HG03460 (cell line): ENCODE measurements around the gene CD247.
"Not testable (repeated sequence)": the region's sequence is repeated elsewhere in the genome, so short reads cannot be mapped to it uniquely, and the experiment has no call there.

Experiments
- ATAC-seq: cut with Tn5 transposase; IDR thresholded peaks from one replicate; pipeline ENCODE4 v1.9.1; 2021; ENCODE audit not compliant: unreplicated experiment

The CD247 gene

GRCh38 chr1:167518331-167518700 lies at the start of gene CD247:
Gene CD247, minus strand, starts transcription at chr1:167518529. Its CDS starts 64 bp downstream, at chr1:167518465.
- no peak for ATAC-seq

- no peak for ATAC-seq
Observed at GRCh38 chr1:167567663-167568062, 49.3 kb upstream of the CD247 start.

DNA sequence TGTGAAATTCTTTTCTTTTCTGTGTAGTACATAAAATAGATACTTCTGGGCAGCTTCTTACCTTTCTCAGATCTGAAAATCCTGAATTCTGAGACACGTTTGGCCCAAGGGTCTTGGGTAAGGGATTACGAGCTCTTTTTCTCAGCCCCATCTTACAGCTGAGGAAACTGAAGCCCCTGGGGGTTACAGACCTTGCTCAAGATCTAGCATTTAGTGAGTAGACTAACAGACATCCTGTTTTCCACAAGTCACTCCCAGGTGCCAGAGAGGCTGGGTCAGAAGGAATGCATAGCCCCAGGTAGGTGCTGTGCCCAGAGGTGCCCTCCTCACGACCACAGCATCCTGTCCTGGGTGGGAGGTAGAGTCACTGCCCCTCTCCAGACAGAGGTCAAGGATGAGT lies 48.4 kb upstream of the CD247 start:
- no peak for ATAC-seq

DNA sequence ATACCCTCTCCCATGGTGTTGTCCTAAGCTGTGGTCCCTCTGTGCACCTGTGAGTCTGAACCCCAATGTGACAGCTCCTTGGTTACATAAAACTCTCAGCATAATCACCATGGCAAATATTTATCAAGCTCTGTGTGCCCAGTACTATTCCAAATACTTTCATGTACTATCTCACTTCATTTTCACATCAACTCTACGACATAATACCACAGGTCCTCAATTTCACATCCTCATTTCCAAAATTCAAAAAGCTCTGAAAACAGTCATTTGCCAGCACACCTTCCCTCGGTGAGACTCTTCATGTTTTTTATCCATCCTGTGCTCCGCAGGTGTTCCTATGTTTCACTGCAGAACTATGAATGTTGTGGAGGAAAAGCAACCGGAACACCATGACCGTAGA lies 47.6 kb upstream of the CD247 start:
- no peak for ATAC-seq

DNA sequence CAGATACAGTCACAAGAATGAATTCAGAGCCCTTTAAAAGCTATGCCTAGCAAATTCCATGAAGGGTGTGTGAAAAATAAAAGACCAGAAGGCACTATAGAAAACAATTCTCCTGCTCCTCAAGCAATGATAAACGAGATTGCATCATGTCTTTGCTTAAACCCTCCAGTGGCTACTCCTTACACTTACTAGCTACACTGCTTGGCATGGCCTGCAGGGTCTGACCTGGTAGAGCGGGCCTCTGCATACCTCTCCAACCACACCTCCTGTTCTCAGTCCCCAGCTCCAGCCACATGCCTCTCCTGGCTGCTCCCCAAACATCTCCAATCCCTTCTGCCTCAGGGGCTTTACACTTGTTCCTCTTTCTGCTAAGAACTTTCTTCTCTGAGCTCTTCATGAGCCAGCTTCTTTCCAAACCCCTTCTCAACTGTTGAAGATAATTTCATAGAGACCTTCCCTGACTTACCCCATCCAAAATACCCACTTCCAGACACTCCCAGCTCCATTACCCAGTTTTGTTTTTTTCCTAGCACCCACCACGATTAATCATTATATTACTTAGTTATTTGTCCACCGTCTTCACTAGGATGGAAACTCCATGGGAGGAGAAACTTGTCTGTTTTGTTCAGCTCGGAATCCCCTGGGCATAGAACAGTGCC lies 46.4 kb upstream of the CD247 start:
- no peak for ATAC-seq

GRCh38 chr1:167563579-167564246 lies 45.4 kb upstream of the CD247 start:
- ATAC-seq: no peak

DNA sequence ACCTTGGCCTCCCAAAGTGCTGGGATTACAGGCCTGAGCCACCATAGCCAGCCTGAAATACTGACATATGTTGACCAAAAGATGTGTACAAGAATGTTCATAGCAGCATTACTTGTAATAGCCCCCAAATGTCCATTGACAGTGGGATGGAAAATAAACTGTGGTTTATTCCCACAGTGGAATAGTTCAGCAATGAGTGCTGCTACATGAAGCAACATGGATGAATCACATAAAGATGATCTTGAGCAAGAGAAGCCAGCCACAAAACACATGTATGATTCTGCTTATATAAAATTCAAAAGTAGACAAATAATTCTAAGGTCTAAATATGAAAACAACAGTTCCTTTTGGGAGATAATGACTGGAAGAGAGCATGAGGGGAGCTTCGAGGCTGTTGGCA lies 44.4 kb upstream of the CD247 start:
- ATAC-seq: no peak

DNA sequence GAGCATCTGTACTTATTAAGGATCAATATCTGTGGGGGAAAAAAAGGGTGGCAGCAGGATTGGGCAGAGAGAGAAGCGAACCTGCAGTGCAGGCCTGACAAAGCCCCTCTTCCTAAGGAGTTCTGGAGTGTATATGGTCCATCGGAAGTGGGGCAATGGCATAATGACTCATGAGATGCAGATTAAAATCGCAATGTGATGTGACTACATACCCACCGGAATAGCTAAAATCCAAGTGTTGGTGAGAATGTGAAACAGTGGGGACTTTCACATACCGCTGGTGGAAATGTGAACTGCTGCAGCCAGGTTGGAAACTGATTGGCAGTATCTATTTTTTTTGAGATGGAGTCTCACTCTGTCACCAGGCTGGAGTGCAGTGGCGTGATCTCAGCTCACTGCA lies 43.4 kb upstream of the CD247 start:
- ATAC-seq: no peak

DNA sequence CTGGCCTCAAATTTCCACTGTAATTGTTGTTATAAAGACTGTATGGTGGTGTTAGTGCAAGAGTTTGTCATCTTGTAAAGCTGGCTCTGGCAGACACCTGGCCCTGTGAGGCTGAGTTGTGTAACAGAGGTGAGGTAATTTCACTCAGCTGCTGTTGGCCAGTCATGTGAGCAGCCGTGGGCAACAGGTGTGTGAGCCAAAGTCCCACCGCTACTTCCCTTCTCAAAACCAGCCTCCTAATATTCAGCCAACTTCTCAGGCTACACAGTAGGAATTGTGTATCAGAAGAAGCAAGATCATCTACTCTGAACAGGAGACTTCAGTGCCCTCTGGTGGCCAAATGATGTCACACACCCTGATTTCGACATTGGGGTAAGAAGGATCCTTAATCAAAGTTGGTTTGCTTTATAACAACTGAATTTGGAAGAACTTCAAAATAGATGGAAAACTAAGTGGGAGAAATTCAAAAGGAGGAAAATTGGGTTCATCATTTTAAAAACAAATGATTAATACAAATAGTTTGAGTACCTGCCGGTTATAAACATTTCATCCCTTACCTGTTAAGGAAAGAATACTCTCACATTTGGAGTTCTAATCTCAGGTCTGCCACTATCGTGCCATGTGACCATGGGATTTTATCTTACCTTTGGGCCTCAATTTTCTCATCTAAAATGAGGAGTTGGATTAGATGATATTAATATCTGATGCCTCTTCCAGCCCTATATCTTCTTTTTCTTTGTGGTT lies 37.8 kb upstream of the CD247 start:
- ATAC-seq: no peak

DNA sequence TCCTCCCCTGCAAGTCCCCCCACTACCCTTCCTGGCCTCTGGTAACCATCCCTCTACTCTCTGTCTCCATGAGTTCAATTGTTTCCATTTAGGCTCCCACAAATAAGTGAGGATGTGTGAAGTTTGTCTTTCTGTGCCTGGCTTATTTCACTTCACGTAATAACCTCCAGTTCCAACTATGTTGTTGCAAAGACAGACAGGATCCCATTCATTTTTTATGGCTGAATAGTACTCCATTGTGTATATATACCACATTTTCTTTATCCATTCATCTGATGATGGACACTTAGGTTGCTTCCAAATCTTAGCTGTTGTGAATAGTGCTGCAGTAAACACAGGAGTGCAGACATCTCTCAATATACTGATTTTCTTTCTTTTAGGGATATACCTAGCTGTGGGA lies 36.7 kb upstream of the CD247 start:
- ATAC-seq: not testable (repeated sequence)

DNA sequence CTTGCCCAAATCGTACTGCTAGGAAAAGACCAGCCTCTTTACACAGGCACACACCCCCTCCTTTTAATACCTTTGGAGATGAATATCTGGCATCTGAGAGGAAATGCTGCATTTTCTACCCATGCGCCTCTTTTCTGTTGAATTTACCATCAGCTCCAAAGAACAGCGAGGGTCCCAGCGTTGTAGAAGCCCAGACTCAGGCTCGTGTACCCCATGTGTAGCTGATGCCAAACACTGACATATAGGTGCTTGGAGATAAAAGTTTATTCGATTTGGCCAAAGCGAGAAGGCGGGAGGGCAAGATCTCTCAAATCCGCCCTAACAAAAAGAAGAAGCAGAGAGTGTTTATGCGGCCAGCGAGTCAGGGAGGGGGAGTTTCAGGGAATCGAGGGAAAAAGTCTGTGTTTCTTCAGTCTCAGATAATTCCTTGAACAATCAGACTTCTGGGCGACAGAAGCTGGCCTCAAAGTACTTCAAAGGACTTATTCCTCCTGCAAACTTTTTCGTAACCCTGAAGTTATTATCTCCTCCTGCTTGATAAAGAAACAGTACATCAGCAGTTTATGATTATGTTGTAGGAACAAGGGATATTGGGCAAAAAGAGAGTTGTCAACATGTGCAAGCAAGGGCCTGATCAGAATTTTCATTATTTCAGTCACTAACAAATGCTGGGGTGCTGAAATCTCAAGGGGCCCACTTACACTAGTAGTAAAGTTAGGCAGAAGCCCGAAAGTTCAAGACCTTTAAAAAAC lies 35.9 kb upstream of the CD247 start:
- no peak for ATAC-seq

DNA sequence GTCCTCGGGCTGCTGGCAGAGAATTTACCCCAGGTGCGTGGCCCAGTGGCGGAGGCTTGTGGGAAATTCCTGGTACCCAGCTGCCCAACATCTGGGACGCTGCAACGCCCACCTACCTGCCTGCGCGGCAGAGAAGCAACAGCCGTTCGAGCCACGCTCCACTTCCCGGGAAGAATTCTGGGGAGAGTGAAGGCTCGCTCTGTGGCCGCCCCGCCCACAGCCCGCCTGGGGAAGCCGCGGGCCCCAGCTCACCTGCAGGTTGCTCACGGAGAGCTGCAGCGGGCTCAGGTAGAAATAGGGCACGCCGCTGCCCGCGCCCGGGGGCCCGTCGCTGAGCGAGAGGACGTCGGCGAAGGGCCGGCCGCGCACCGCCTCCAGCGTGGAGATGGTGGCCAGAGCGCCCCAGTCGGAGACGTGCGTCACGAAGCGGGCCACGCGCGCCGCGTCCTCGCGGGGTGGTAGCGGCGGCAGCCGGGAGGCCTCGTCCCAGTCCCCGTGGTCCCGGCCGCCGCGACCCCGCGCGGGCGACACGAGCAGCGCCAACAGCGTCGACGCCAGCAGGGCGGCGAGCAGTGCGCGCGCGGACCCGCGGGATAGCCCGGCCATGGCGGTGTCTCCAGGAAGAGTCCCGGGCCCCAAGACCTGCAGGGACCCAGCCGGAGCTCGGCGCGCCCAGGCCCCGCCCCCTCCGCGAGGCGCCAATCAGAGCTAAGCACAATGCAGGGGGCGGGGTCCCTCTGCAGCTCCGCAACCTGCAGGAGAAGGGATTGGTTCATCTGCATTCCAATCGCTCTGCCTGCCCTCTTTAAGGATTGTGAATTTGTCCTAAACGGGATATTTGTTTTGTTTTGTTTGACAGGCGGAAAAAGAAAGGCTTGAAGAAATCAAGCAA lies 35.1 kb upstream of the CD247 start, which contains the start of gene CREG1:
TSS of gene CREG1 (minus strand) at position 627 of the 892 bp plus-strand sequence.
- ATAC-seq: peak; percentile 97

DNA sequence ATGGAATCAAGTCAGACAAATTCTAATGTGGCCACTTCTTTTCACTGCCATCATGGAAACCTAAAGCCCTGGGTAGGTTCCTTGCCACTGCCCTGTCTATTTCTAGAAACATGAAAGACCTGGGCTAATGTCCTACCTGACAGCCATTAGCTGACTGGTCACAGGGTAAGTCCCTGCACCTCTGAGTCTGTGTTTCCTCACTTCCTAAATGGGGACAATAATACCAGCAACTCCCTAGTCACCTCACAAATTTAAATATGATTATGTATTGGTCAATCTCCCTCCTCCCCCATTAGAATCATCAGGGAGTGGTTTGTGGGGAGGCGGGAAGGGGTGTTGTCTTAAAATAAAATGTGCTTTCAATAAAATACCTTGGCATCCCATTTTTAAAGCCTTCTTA lies 33.0 kb upstream of the CD247 start:
- ATAC-seq: no peak

GRCh38 chr1:167548059-167548932 lies 30.0 kb upstream of the CD247 start:
- ATAC-seq: no peak

DNA sequence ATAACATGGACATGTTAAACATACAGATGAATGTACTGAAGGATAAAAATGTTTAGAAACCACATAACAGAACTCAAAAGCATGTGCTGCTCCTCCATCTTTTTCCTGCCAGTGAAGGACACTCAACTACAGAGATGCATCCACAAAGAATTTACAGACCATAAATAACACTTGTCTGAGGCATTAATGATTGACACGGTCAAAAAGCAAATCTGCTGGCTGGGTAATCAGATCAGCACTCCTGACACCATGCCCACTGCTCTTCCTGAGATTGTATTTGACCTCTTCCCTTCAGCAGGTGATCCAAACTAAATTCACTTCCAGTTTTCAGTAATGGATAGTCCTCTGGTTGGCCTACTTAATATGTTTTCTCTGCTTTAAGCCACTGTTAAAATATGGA lies 28.6 kb upstream of the CD247 start:
- ATAC-seq: no peak

DNA sequence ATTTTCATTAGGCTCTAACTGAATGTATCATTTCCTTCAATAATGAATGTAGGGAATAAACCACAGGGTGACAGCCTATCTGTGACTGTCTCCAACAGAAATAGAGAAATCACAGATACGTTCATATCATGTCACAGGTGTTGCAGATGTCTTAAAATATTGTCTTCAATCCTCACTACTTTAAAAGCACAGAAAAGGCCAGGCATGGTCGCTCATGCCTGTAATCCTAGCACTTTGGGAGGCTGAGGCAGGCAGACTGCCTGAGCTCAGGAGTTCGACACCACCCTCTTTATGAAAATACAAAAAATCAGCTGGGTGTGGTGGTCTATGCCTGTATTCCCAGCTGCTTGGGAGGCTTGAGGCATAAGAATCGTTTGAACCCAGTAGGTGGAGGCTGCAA lies 27.0 kb upstream of the CD247 start:
- ATAC-seq: no peak

GRCh38 chr1:167544447-167545093 lies 26.2 kb upstream of the CD247 start:
- ATAC-seq: no peak

GRCh38 chr1:167543199-167543990 lies 25.1 kb upstream of the CD247 start:
- no peak for ATAC-seq
